Sigmoid colon (tissue), 4 donors: ENCODE data around the gene TAF10.

ENCODE experiments used
- EP300 ChIP-seq, 4 donors: sonication (generic); formaldehyde crosslinking; IDR thresholded peaks; one replicate each; pipeline ENCODE4 v1.6.1; 2017; ENCODE audit warnings: antibody characterized with exemption in 4 of 4
- POLR2A ChIP-seq, 2 donors: fragments of 450-650 bp; IDR thresholded peaks; one replicate each; pipeline ENCODE4 v1.6.1; 2016; ENCODE audit warnings: antibody characterized with exemption in 2 of 2, mild to moderate bottlenecking in 2 of 2, moderate library complexity in 2 of 2
- POLR2AphosphoS5 ChIP-seq, 4 donors: sonication (generic); formaldehyde crosslinking; IDR thresholded peaks; one replicate each; pipeline ENCODE4 v1.6.1; 2017; ENCODE audit warnings: antibody characterized with exemption in 4 of 4
- TF ChIP-seq, protein P1 (sequence below), 4 experiments: fragments of 450-650 bp in 3 of 4; fragments of 200-600 bp in 1 of 4; IDR thresholded peaks; one replicate each; pipeline ENCODE4 v1.5.1; 2016 to 2019; ENCODE audit warnings: antibody characterized with exemption in 4 of 4, mild to moderate bottlenecking in 3 of 4, moderate library complexity in 2 of 4

DNA sequence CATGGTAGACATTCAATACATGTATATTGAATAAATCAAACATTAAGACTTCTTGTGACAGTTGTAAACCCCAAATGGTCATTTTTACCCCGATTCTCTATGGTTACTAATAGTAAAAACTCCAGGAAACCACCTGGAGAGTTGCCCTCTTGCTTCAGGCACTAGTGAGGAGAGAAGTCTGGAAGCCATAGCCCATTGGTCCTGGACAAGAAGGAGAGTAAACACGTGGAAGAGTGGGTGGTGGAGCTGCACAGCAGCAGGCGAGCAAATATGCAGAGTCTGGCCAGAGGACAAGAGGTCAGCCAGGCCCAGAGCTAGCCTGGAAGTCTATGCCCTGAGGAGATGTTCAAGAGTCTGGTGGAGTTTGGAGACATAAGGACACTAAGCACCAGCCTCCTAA lies 25.9 kb upstream of the TAF10 start:
- TF ChIP-seq, protein P1, sequence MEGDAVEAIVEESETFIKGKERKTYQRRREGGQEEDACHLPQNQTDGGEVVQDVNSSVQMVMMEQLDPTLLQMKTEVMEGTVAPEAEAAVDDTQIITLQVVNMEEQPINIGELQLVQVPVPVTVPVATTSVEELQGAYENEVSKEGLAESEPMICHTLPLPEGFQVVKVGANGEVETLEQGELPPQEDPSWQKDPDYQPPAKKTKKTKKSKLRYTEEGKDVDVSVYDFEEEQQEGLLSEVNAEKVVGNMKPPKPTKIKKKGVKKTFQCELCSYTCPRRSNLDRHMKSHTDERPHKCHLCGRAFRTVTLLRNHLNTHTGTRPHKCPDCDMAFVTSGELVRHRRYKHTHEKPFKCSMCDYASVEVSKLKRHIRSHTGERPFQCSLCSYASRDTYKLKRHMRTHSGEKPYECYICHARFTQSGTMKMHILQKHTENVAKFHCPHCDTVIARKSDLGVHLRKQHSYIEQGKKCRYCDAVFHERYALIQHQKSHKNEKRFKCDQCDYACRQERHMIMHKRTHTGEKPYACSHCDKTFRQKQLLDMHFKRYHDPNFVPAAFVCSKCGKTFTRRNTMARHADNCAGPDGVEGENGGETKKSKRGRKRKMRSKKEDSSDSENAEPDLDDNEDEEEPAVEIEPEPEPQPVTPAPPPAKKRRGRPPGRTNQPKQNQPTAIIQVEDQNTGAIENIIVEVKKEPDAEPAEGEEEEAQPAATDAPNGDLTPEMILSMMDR (IDR thresholded peaks at IDR 0.05), result no peak
- TF ChIP-seq POLR2A (IDR thresholded peaks at IDR 0.05) (no peak), EP300 (IDR thresholded peaks at IDR 0.05) (no peak), POLR2AphosphoS5 (IDR thresholded peaks at IDR 0.05) (no peak)
